Measurements from ENCODE around the gene TTBK2. TPM values are rescaled to one million over a fixed set of nuclear protein-coding genes. Genes with fewer than 3 reads are reported as not detected.
"Not testable (repeated sequence)": the region's sequence is repeated elsewhere in the genome, so short reads cannot be mapped to it uniquely, and the experiment has no call there.

TTBK2 gene
- total RNA-seq, 1 experiment from 2014 or later, result 10.6 TPM

- TF ChIP-seq CTCF (IDR thresholded peaks at IDR 0.05 in 2 of 3, conservative IDR thresholded peaks at IDR 0.05 in 1 of 3; ENCODE audit: borderline replicate concordance in 1 of 3, insufficient read depth in 1 of 3, low read depth in 2 of 3, low read length in 2 of 3) (no peak), JUND (IDR thresholded peaks at IDR 0.05) (no peak)
Observed at GRCh38 chr15:42954291-42954690, 33.7 kb upstream of the TTBK2 start (continued).

- RAD21 ChIA-PET (ENCODE audit: low non-redundant PET in 1 of 2, low total read pairs in 2 of 2, uncharacterized antibody in 2 of 2, unreplicated experiment in 2 of 2); H3K4me1 ChIP-seq (ENCODE audit: control insufficient read depth in 1 of 2, insufficient read depth in 2 of 2, low read length in 2 of 2); H3K9me3 ChIP-seq (ENCODE audit: control insufficient read depth in 1 of 2, insufficient read depth in 1 of 2, low read depth in 1 of 2, low read length in 2 of 2); H3K4me3 ChIP-seq (replicated peaks in 1 of 2; ENCODE audit: low read depth in 1 of 2, low read length in 2 of 2); POLR2A ChIA-PET; H3K27me3 ChIP-seq (ENCODE audit: insufficient read depth, low read length); H3K4me2 ChIP-seq (ENCODE audit: low read length); BruUV-seq (replicated peaks); DNase-seq (ENCODE audit: low read depth, low spot score); H3K9me2 ChIP-seq (ENCODE audit: insufficient read depth); H2AFZ ChIP-seq (ENCODE audit: low read depth, low read length, poor library complexity, severe bottlenecking); H3K79me2 ChIP-seq (ENCODE audit: insufficient read depth, low read length); H3K27ac ChIP-seq (ENCODE audit: low read depth, low read length); H4K20me1 ChIP-seq (ENCODE audit: insufficient read depth); intact Hi-C loops (cut with micrococcal nuclease); ATAC-seq; H3K9ac ChIP-seq (ENCODE audit: low read length); CTCF ChIA-PET: not testable (repeated sequence)
- peaks cover 4 to 11% of the 10 kb centered on the region in 2 experiments; a peak in 3 of 4 replicates for H3K36me3 ChIP-seq (ENCODE audit: control insufficient read depth in 1 of 2, insufficient read depth in 2 of 2, low read length in 2 of 2)
Observed at GRCh38 chr15:42948898-42949297, 28.3 kb upstream of the TTBK2 start.

- Histone ChIP-seq H3K79me2 (ENCODE audit: insufficient read depth, low read length) (no peaks in the 10 kb centered on the region), H3K27ac (ENCODE audit: low read depth, low read length) (no peak overlapping the region), H3K9ac (ENCODE audit: low read length) (no peak overlapping the region), H3K27me3 (ENCODE audit: insufficient read depth, low read length) (no peaks in the 10 kb centered on the region), H3K9me3 (ENCODE audit: control insufficient read depth in 1 of 2, insufficient read depth in 1 of 2, low read depth in 1 of 2, low read length in 2 of 2) (no peaks in the 10 kb centered on the region), H2AFZ (ENCODE audit: low read depth, low read length, poor library complexity, severe bottlenecking) (no peak overlapping the region), H4K20me1 (ENCODE audit: insufficient read depth) (no peaks in the 10 kb centered on the region), H3K36me3 (ENCODE audit: control insufficient read depth in 1 of 2, insufficient read depth in 2 of 2, low read length in 2 of 2) (peaks cover 2 to 12% of the 10 kb centered on the region in 2 experiments; a peak in 2 of 4 replicates), H3K4me1 (ENCODE audit: control insufficient read depth in 1 of 2, insufficient read depth in 2 of 2, low read length in 2 of 2) (no peaks in the 10 kb centered on the region), H3K9me2 (ENCODE audit: insufficient read depth) (no peaks in the 10 kb centered on the region), H3K4me2 (ENCODE audit: low read length) (no peak overlapping the region), H3K4me3 (replicated peaks in 1 of 2; ENCODE audit: low read depth in 1 of 2, low read length in 2 of 2) (no peak overlapping the region)
- TF ChIP-seq RAD21 (IDR thresholded peaks at IDR 0.05; ENCODE audit: low read depth), result no peak
- no peak for TF ChIP-seq ZBTB33 (IDR thresholded peaks at IDR 0.05; ENCODE audit: extremely low read depth, insufficient replicate concordance, low read length)
- no peak for TF ChIP-seq ELF1 (IDR thresholded peaks at IDR 0.05; ENCODE audit: borderline replicate concordance, low read depth)
- TF ChIP-seq MAX (IDR thresholded peaks at IDR 0.05), result no peak
- no peak for TF ChIP-seq CBX3 (IDR thresholded peaks at IDR 0.05; ENCODE audit: low read depth)
- no peak for TF ChIP-seq TCF7L2 (IDR thresholded peaks at IDR 0.05; ENCODE audit: borderline replicate concordance, extremely low read depth, insufficient read depth, insufficient read length)
- BruUV-seq (replicated peaks), result no TSS peak
- no peak for DNase-seq (ENCODE audit: low read depth, low spot score)
- no peak for ATAC-seq
- CTCF ChIA-PET, result no interaction called here
- RAD21 ChIA-PET (ENCODE audit: low non-redundant PET in 1 of 2, low total read pairs in 2 of 2, uncharacterized antibody in 2 of 2, unreplicated experiment in 2 of 2), result no interaction called here
- intact Hi-C loops (cut with micrococcal nuclease), result no loop called here
- POLR2A ChIA-PET, result no interaction called here
Observed at GRCh38 chr15:42940527-42940926, 19.9 kb upstream of the TTBK2 start.
